HG02870 (cell line): ENCODE measurements around the gene SLC2A4.

ENCODE experiments used
- ATAC-seq: cut with Tn5 transposase; IDR thresholded peaks from one replicate; pipeline ENCODE4 v1.9.1; 2021; ENCODE audit warnings: mild to moderate bottlenecking, moderate library complexity; ENCODE audit not compliant: unreplicated experiment

Gene SLC2A4

GRCh38 chr17:7296189-7296861 is 14.8 kb downstream of the SLC2A4 start:
- no peak for ATAC-seq

- no peak for ATAC-seq
These were observed 22.7 kb downstream of the SLC2A4 start for GRCh38 chr17:7304179-7304578.

DNA sequence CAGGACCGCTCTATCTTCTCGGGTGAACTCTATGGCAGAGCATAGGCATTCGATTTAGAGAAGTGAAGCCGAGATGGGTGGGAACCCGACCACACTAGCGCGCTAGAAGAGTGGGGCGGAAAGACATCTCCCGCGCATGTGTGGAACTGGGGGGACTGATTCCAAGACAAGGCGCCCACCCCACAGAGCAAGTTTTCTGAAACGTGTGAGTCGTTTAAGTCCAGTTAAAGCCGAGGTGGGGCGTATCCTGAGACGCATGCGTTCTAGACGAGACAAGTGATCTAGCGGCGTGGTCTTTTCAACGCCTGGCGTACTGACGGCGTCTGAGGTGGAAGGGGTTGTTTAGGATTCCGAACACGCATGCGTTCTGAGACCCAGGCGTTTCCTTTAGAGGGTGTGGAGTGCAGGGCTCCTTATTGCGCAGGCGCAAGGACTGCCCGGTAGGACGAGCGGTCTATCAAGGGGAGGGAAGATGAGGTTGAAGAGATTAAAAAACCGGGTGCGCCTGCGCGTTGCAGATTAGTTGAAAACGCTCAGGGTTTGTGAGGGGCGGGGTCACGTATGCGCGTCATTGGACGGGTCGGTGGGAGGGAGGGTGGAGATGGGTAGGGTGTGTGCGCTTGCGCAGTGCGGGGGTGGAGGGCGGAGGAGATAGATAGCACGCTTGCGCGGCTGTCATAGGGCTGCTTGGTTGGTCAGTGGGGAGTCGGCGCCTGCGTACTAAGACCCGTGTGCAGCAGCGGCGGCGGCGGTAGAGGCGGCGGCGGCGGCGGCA is 25.6 kb downstream of the SLC2A4 start, which contains the start of gene EIF5A:
Gene EIF5A, plus strand, starts transcription at position 718 of the 775 bp plus-strand sequence. CDS start 2,008 bp downstream, outside the sequence.
- ATAC-seq: peak; percentile 68

GRCh38 chr17:7307686-7308624 is 26.4 kb downstream of the SLC2A4 start:
- ATAC-seq: no peak

DNA sequence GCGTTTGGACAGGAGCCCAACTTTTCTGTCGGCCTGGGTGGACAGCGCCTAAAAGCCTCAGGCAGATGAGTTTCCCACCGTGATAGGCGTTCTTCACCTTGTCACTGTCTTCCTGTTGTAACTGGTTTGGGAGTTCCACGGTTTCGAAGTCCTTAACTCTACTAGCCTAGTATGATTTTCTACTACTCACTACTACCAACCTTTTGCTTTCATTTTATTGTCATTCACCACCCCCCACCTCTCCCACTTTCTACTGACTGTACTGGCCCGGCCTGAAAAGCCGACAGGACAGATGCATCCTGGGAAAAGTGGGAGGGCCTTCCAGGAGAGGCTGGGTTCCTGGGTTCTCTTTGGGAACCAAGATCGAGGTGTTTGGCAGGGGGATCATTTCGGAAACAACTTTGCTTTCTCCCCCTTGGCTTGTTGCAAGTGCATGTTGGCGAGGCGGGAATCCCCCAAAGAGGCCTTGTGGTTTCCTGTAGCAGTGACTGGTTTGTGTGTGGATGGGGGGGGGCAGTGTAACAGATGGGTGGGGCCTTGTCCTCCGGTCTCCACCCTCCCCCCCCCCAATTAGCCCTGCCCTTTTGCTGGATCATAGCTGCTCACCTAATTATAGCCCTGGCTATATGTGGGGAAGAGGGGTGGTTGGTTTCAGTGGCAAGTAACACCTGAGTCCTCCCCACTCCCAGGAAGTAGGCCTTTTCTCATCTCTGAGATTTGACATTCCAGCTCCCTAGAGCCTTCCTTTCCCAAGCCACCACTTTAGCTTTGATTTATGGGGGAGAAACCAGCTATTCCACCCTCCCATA is 27.3 kb downstream of the SLC2A4 start:
- ATAC-seq: no peak

DNA sequence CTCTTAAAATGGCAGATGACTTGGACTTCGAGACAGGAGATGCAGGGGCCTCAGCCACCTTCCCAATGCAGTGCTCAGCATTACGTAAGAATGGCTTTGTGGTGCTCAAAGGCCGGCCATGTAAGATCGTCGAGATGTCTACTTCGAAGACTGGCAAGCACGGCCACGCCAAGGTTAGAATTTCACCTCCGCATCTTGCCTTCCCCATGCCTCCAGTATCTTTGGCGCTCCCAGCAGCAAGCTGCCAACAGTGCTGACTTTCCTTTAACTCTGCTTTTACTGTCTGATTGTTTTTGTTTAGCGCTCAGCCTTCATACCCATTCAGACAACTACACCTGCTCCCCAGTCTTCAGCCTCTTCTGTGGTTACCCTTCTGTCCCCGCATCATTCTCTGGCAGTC is 28.1 kb downstream of the SLC2A4 start:
- no peak for ATAC-seq

GRCh38 chr17:7311110-7311705 is 29.7 kb downstream of the SLC2A4 start:
- no peak for ATAC-seq

- no peak for ATAC-seq
These were observed 31.0 kb downstream of the SLC2A4 start for GRCh38 chr17:7312432-7313087.

GRCh38 chr17:7313088-7313889 is 31.8 kb downstream of the SLC2A4 start:
- no peak for ATAC-seq

- no peak for ATAC-seq
These were observed 32.6 kb downstream of the SLC2A4 start for GRCh38 chr17:7313890-7314718.

DNA sequence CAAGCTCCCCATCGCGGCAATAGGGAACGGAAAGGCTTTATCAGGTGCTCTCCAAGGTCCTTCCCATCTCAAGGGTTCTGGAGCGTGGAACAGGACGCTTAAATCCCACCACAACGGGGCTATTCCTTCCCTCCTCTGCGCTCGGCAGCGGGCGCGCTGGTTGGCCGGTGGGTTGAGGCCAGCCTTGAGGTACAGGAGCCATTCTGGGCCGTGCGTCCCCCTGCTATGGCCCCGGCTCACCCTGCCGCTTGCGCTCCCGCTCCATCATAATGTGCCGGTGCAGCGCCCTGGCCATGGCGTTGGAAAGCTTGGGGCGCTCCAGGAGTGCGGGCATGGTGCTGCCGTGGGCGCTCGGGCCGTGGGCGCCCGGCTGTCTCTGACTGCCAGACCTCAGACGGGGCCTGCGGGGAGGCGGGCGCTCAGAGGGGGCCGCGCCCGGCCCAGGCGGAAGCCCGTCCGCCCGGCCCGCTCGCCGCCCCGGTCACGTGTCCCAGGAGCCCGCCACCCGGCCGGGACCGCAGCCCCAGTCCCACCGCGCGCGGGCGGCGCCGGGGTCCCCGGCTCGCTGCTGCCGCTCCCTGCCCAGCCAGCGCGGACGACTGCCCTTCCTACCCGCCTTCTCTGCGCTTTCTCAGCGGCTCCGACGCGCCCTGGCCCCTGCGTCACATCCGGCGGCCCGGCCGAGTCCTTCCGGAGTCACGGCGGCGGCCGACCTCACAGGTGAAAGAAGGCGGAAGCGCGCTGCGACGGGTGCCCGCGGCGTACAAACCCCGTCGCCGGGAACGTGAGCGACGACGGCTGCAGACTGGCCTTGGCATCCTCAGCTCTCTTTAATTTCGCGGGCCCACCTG is 33.4 kb downstream of the SLC2A4 start, which contains the start of gene GPS2:
Gene GPS2, minus strand, starts transcription at position 642 of the 851 bp plus-strand sequence. Its CDS starts 308 bp downstream, at position 334.
- peak; percentile 71 for ATAC-seq

- no peak for ATAC-seq
These were observed 34.2 kb downstream of the SLC2A4 start for GRCh38 chr17:7315570-7316235.

DNA sequence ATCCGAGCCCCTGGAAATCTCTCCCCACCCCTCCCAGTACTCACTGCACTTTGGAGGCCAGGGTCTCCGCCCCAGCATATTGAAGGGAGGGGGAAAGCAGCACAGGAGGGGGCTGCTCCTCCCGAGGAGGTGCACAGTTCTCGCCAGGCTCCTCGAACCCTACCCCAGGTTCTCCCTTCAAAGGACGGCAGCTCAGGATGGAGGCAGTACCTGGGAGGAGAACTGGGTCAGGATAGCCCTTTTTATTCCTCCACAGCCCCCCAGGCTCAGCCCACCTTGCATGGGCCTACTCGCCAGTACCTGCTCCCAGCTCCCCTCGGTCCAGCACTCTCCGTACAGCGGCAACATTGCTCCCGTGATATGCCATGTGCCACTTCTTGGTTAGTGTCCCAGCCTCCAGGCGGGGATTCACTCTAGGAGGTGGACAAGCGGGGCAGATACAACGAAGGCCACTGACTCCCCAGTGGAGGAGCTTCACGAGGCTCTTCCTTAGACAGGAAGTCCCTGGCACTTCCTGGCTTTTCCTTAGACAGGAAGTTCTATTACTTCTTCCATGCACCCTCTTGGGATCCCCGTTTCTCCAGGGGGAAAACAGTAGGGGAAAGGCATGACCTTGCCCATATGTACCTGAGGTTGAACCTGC is 35.8 kb downstream of the SLC2A4 start:
- ATAC-seq: no peak

DNA sequence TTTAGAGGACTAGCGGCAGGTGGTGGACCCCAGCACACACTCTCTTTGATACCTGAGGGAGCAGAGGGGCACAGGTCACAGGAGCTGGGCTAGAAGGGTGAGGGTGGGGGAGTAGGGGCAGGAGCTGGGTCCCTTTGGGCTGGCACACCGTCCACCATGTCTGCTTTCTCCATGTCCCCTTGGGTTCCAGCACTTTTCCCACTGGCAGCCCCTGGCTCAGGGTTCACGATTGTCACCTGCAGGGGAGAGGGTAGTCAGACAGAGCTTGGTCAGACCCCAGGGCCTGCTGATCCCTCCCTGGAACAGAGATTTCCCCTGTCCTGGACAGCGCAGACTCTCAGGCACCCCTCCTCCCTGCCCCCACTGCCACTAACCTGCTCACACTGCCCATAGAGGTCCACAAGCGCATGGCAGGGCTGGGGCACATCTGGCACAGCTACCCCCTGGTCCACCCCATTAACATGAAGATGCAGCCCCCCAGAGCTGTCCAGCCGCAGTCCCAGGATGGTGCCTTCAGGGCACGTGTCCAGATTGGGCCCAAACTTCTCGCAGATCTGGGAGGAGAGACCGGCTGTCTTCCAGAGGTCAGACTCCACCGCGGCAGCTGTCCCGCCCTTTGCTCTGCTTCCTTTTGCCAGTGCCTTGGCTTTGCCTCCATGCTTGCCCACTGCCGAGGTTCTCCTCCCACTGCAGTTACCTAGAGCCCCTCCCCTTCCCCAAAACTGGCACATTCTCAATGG is 36.8 kb downstream of the SLC2A4 start:
- ATAC-seq: no peak

GRCh38 chr17:7321466-7321865 is 39.9 kb downstream of the SLC2A4 start:
- no peak for ATAC-seq
